ENCODE measurements around the gene SNAI1. TPM values are rescaled to one million over a fixed set of nuclear protein-coding genes. Genes with fewer than 3 reads are reported as not detected.

Gene SNAI1
- total RNA-seq, 1 experiment from 2014 or later, result 4.1 TPM

GRCh38 chr20:50005471-50005981, 22.7 kb downstream of the SNAI1 start:
- intact Hi-C loops (cut with micrococcal nuclease; ENCODE audit: unreplicated experiment), result no loop called here
- Histone ChIP-seq H3K9me3 (ENCODE audit: low read depth, low read length, poor library complexity, severe bottlenecking) (no peaks in the 10 kb centered on the region), H3K4me1 (ENCODE audit: insufficient read depth, low read length, poor library complexity, severe bottlenecking) (peaks cover 4% of the 10 kb centered on the region), H3K27me3 (replicated peaks; ENCODE audit: insufficient read depth, low read depth, low read length, poor library complexity) (no peaks in the 10 kb centered on the region), H3K27ac (ENCODE audit: low read depth, low read length, poor library complexity, severe bottlenecking) (no peak overlapping the region), H3K36me3 (ENCODE audit: insufficient read depth, low read length, poor library complexity, severe bottlenecking) (no peaks in the 10 kb centered on the region), H3K4me3 (ENCODE audit: low read depth, low read length, poor library complexity, severe bottlenecking) (no peak overlapping the region)
- DNase-seq (ENCODE audit: low spot score), result no peak
- TF ChIP-seq, protein P1, sequence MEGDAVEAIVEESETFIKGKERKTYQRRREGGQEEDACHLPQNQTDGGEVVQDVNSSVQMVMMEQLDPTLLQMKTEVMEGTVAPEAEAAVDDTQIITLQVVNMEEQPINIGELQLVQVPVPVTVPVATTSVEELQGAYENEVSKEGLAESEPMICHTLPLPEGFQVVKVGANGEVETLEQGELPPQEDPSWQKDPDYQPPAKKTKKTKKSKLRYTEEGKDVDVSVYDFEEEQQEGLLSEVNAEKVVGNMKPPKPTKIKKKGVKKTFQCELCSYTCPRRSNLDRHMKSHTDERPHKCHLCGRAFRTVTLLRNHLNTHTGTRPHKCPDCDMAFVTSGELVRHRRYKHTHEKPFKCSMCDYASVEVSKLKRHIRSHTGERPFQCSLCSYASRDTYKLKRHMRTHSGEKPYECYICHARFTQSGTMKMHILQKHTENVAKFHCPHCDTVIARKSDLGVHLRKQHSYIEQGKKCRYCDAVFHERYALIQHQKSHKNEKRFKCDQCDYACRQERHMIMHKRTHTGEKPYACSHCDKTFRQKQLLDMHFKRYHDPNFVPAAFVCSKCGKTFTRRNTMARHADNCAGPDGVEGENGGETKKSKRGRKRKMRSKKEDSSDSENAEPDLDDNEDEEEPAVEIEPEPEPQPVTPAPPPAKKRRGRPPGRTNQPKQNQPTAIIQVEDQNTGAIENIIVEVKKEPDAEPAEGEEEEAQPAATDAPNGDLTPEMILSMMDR (conservative IDR thresholded peaks at IDR 0.05; ENCODE audit: low read depth, low read length), result no peak
- TF ChIP-seq EZH2 (IDR thresholded peaks at IDR 0.05; ENCODE audit: borderline replicate concordance, low read depth, low read length, poor library complexity, severe bottlenecking), result no peak
- BruUV-seq (replicated peaks), result no TSS peak
- ChIA-PET CTCF (no interaction called here), POLR2A (ENCODE audit: low non-redundant PET) (interaction anchor here (0.6 kb wide), 1 partner anchor 186 kb away, joined by 5 read pairs; no protein-coding TSS in a partner anchor)

- Histone ChIP-seq H3K9me3 (ENCODE audit: low read depth, low read length, poor library complexity, severe bottlenecking) (no peaks in the 10 kb centered on the region), H3K27me3 (replicated peaks; ENCODE audit: insufficient read depth, low read depth, low read length, poor library complexity) (no peaks in the 10 kb centered on the region), H3K4me1 (ENCODE audit: insufficient read depth, low read length, poor library complexity, severe bottlenecking) (peaks cover 4% of the 10 kb centered on the region), H3K4me3 (ENCODE audit: low read depth, low read length, poor library complexity, severe bottlenecking) (no peak overlapping the region), H3K27ac (ENCODE audit: low read depth, low read length, poor library complexity, severe bottlenecking) (no peak overlapping the region), H3K36me3 (ENCODE audit: insufficient read depth, low read length, poor library complexity, severe bottlenecking) (no peaks in the 10 kb centered on the region)
- BruUV-seq (replicated peaks), result no TSS peak
- no peak for TF ChIP-seq EZH2 (IDR thresholded peaks at IDR 0.05; ENCODE audit: borderline replicate concordance, low read depth, low read length, poor library complexity, severe bottlenecking)
- TF ChIP-seq, protein P1 (conservative IDR thresholded peaks at IDR 0.05; ENCODE audit: low read depth, low read length), result no peak
- no peak for DNase-seq (ENCODE audit: low spot score)
- POLR2A ChIA-PET (ENCODE audit: low non-redundant PET), result no interaction called here
- CTCF ChIA-PET, result no interaction called here
- intact Hi-C loops (cut with micrococcal nuclease; ENCODE audit: unreplicated experiment), result no loop called here
These were observed 24.6 kb downstream of the SNAI1 start for GRCh38 chr20:50007369-50007768.

DNA sequence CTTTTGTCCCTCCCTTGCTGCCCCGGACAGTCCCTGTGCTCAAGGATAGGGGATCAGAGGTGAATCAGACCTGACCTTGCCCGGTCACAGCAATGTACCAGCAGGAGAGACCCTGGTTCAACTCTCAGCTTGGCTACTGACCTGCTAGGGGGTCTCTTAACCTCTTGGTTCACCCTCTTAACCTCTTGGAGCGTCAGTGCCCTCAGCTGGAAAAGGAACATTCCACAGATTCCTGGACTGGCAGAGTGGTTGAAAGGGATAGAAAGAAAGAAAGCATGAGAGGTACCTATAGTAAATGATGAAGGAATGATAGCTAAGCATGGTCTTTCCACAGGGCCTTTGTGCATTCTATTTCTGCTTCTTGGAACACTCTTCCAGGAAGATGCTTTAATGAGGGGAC, 25.2 kb downstream of the SNAI1 start:
- TF ChIP-seq, protein P1 (conservative IDR thresholded peaks at IDR 0.05; ENCODE audit: low read depth, low read length), result no peak
- no peak for TF ChIP-seq EZH2 (IDR thresholded peaks at IDR 0.05; ENCODE audit: borderline replicate concordance, low read depth, low read length, poor library complexity, severe bottlenecking)
- Histone ChIP-seq H3K4me1 (ENCODE audit: insufficient read depth, low read length, poor library complexity, severe bottlenecking) (peaks cover 4% of the 10 kb centered on the region), H3K36me3 (ENCODE audit: insufficient read depth, low read length, poor library complexity, severe bottlenecking) (no peaks in the 10 kb centered on the region), H3K27ac (ENCODE audit: low read depth, low read length, poor library complexity, severe bottlenecking) (no peak overlapping the region), H3K27me3 (replicated peaks; ENCODE audit: insufficient read depth, low read depth, low read length, poor library complexity) (no peaks in the 10 kb centered on the region), H3K9me3 (ENCODE audit: low read depth, low read length, poor library complexity, severe bottlenecking) (no peaks in the 10 kb centered on the region), H3K4me3 (ENCODE audit: low read depth, low read length, poor library complexity, severe bottlenecking) (no peak overlapping the region)
- DNase-seq (ENCODE audit: low spot score), result no peak
- intact Hi-C loops (cut with micrococcal nuclease; ENCODE audit: unreplicated experiment), result no loop called here
- ChIA-PET CTCF (no interaction called here), POLR2A (ENCODE audit: low non-redundant PET) (no interaction called here)
- BruUV-seq (replicated peaks), result no TSS peak
